Hematopoietic multipotent progenitor cell treated with erythropoietin and hydrocortisone succinate and interleukin-3 and kit ligand, for 8 days (in vitro differentiated cells): ENCODE data around the gene LZTR1.

Experiments
- DNase-seq: peaks from one replicate; pipeline ENCODE4 v3.0.0-alpha.2; 2015

LZTR1 gene

DNA sequence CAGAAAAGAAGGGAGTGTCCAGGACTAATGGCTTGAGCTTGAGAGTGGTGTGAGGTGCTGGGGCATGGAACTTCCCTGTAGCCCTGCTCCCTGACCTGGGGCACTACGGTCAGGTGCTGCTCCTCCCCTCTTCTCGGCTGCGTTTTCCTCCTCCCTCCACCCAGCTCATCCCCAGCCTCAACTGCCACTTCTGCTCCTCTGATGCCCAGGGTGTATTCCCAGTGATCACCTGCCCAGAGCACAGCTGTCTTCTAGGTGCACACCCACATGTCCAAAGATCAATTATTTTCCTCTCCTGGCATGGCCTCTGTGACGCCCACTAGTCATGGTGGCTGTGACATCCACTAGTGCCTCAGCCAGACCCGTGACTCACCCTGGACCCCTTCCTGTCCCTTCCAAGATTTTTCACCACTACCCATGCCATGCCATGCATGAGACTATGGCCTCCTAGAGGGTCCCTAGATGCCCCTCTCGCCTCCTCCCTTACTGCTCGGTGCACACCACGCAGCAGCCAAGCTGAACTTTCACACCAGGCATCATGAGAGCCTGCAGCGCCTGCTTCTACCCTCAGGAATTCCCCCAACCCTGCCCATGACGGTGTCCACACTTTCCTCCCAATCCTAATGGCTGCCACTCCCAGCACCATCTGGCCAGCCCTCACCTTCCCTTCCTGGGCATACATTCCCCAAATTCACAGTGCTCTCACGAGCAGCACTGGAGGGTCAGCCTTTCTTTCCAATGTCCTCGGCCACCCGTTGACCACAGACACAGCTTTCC is 34.7 kb downstream of the LZTR1 start:
- no peak for DNase-seq

DNA sequence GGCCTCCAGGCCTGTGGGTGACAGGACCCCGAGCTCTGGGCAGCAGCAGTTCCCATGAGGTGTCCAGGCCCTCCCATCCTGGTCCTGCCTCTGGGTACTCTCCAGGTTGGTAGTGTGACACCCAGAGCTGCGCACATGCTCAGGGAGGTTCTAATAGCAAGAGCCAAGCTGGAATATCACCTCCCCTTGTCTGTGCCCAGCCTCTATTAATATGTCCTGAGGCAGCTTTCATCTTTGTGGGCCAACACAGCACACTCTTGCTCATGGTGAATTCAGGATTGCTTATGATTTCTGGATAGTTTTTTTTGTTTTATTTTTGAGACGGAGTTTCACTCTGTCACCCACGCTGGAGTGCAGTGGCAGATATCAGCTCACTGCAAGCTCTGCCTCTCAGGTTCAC is 36.2 kb downstream of the LZTR1 start:
- no peak for DNase-seq

DNA sequence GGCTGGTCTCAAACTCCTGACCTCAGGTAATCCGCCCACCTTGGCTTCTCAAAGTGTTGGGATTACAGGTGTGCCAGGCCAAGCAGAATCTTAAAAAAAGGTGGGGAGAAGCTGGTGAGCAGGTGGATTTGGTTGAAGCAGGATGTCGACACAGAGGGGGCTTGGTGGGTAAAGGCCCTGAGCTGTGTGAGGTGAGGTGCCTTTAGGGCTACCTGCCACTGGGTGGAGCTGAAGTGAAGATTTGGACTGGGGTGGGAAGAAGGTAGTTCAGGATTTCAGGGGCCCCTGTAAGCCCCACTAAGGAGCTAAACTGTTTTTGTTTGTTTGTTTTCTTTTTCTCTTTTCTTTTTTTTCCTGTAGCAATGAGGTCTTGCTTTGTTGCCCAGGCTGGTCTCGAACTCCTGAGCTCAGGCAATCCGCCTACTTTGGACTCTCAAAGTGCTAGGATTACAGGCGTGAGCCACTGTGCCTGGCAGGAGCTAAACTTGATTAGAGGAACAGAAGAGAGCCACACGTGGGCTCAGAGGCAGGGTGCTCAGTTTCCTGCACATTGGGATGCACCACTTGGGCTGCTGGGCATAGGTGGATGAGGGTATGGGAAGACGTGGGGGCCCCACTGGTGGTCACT is 38.8 kb downstream of the LZTR1 start:
- DNase-seq: peak; percentile 43

DNA sequence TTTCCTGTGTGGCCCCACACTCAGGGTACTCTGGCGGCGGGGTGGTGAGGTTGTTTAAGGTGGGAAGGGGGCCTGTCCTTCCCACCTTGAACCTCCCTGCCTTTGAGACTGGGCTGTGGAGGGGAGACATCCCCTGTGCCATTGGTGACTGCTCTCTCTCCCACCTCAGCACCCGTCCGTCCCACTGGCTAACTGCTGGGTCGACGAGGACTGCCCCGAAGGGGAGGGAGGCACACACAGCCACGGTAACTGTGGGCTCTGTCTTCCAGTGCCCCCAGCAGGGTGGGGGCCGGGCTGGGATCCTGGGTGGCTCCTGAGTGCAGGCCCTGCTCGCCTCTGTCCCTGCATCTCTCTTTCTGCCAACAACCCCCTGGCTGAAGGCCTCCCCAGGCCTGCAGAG is 40.4 kb downstream of the LZTR1 start:
- DNase-seq: no peak

DNA sequence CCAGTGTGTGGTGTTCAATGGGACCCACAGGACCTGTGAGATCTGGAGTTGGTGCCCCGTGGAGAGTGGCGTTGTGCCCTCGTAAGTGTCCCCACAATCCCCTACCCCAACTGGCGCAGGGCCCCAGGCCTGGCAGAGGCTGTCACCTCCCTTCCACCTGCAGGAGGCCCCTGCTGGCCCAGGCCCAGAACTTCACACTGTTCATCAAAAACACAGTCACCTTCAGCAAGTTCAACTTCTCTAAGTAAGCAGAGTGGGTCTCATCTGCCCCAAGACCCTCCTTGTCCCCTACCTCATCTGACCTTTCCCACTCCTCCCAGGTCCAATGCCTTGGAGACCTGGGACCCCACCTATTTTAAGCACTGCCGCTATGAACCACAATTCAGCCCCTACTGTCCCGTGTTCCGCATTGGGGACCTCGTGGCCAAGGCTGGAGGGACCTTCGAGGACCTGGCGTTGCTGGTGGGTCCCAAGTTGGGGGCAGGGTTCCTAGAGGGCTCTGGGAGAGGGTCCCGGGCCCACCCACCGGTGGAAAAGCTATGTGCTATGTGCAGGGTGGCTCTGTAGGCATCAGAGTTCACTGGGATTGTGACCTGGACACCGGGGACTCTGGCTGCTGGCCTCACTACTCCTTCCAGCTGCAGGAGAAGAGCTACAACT is 41.0 kb downstream of the LZTR1 start:
- DNase-seq: no peak

DNA sequence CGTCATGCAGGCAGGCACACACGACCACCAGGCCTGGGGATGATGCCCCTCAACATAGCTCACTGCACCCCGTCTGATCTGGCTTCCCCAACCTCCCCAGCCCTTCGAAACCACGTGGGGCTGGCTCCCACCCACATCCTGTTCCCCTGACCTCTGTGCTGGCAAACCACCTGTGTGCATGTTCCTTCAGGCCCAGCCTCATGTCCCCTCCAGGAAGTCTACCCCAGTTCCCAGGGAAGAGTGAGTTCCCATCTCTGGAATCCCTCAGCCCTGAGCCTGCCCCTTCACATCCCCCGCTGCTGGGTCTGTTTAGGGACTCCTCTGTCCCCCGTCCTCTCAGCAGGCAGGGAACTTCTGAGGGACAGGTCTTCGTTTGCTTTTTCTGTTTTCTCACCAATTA is 43.2 kb downstream of the LZTR1 start:
- no peak for DNase-seq

DNA sequence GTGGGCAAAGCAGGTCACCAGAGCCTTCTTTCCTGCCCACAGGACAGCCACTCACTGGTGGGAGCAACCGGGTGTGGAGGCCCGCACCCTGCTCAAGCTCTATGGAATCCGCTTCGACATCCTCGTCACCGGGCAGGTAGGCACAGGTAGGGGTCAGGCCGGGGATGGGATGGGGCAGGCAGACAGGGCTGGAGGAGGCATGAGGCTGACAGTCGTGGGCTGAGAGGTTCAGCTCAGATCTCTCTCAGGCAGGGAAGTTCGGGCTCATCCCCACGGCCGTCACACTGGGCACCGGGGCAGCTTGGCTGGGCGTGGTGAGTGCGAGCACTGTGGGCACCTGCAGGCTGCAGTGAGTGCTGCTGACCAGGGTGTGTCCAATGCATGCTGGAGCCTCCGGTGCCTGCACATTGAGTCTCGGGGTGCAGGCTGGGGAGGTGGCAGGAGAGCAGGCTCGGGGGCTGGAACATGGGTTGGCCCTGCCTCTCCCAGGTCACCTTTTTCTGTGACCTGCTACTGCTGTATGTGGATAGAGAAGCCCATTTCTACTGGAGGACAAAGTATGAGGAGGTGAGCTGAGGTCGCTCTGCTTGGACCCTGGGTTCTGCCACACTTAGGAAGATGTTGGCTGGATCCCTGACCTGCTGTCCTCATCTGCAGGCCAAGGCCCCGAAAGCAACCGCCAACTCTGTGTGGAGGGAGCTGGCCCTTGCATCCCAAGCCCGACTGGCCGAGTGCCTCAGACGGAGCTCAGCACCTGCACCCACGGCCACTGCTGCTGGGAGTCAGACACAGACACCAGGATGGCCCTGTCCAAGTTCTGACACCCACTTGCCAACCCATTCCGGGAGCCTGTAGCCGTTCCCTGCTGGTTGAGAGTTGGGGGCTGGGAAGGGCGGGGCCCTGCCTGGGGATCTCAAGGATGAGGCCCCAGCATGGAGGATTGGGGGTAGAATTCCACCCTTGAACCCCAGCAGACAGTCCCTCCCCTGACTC is 44.0 kb downstream of the LZTR1 start:
- no peak for DNase-seq

DNA sequence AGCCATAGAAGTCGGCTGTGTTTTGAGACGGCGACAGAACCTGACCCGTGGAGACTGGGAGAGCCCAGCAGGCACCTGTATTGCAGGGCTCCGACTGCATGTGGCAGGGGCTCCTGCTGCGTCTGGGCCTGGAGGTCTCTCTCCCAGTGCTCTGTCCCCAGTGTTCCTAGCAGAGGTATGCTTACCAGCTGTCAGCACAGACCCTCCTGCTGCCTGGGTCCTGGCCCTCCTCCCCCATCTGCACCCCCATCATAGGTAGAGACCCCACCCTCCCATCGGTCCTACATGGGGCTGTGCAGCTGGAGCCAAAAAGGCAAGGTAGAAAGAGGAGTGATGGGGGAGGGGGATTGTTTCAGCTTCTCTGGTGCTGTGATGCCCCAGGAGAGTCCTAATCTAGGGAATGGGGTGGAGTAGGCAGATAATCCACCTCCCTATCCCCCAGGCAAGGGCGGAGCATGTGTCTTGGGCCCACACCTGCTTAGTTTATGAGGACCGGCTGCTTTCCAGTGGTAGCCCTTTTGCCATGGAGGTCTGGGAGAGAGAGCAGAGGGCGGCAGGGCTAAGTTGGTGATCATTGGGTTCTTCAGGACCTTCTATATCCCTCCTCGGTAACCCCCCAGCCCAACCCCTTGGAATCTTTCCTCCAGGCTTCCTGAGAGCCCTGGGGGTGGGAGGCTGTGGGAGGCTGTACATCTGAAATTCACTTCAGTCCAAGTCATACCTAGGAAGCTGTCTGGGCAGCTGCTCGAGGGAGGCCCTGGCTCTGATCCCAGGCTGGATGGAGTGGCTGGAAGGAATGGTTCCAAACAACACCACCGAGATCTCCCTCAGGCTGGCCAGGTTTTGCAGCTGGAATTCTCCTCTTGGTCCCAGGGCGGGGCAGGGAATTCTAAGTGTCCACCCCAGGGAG is 44.9 kb downstream of the LZTR1 start:
- DNase-seq: no peak

DNA sequence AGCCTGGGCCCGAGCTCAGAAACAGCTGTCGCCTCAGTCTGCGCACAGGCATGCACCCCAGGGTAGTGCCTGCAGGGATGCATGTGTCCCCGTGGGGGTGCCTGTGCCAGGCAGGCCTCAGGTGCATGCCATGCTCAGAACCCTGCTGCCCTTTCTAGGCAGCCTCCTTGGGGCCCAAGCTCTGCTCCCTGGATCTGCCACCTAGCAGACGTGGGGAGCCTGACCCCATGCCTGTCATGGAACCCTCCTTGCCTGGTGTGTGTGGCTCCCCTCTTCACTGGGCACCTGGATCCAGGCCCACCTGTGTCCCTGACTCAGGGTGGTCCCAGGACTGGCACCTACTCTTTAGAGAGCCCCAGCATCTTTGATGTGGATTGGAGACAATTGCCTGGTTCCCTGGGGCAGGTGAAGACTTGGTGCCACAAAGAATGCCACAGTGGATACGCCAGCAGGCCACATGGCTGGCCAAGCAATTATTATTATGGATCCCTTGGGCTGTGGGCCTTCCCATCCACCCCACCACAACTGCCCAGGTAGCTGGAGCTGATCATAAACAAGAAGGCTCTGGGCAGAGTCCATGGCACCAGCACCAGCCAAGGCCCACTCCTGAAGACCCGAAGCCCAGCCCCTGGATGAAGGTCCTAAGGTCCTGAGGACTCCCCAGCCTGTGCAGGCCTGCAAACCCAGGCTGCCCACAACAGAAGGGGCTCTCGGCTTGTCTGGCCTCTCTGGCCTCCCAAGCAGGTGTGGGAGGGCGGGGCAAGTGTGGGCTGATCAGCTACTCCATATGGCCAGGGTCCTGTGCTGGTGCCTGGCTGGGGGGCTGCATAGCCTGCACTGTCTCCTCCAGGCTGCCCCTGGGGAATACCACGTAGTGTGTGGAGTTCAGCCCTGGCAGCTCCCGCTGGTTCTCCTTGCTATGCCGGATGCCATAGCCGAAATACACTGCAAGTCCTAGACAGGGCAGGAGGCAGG is 46.5 kb downstream of the LZTR1 start:
- DNase-seq: no peak

DNA sequence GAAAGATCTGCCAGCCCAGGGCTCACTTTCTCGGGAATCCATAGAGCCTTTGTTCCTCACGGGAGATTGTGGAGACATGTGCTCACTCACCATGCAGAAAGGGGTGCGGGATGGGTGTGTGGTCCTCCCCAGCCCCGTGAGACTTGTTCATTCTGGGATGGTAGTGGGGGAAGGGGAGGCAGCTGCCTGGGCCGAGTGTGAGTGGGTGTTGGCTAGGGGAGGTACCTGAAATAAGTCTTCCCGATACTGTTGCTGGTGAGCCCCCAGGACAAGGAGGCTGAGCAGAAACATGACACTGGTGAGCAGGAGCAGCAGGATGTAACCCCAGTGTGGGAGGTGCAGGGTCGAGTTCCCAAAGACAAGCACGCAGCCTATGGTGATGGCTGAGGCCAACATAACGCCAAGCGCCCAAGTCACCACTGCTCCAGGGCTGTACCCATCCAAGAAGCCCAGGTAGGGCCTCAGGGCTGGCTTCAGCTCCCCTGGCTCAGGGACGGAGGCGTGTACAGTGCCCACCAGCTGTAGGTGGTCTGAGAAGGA is 47.5 kb downstream of the LZTR1 start:
- DNase-seq: no peak

DNA sequence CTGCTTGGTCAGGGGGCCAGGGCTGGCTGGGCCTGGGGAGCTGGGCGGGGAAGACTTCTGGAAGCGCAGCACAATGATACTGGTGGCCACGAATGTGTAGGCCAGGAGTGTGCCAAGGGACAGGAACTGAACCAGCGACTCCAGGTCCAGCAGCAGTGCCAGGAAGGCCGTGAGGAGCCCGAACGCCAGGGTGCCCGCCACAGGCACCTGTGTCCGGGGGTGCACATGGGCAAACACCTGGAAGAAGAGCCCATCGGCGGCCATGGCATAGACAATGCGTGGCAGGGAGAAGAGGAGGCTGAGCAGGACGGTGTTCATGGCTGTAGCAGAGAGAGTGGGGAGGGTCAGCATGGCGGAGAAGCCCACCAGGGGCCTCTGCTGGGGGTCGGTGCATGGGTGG is 47.9 kb downstream of the LZTR1 start:
- DNase-seq: no peak

DNA sequence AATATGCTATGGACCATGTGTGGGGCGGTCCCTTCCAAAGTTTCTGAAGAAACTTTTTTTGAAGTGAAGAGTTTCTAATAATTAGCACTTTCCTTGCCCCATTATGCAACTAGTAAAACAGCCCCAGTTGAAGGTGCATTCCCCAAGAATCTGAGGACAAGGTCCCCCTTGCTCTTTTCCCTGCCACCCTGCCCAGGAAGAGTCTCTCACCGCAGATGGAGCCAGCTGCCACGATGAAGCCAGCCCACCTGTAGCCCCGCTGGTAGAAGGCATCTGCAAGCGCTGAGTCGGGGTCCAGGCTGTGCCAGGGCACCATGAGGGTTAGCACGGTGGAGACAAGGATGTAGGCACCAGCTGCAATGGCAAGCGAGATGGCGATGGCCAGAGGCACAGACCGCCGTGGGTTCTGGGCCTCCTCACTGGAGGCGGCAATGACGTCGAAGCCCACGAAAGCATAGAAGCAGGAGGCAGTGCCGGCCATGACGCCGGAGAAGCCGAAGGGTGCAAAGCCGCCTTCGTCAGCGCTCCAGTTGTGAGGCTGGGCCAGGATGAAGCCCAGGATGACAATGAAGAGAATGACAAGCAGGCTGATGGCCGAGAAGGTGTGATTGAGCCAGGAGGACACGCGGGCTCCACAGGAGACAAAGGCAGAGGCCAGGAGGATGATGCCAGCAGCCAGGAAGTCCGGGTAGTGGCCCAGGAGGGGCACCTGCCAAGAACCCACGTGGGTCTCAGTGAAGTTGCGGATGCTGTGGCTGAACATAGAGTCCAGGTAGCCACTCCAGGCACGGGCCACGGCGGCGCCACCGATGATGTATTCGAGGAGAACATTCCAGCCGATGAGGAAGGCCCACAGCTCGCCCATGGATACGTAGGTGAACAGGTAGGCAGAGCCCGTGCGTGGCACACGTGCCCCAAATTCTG is 48.8 kb downstream of the LZTR1 start:
- DNase-seq: no peak

DNA sequence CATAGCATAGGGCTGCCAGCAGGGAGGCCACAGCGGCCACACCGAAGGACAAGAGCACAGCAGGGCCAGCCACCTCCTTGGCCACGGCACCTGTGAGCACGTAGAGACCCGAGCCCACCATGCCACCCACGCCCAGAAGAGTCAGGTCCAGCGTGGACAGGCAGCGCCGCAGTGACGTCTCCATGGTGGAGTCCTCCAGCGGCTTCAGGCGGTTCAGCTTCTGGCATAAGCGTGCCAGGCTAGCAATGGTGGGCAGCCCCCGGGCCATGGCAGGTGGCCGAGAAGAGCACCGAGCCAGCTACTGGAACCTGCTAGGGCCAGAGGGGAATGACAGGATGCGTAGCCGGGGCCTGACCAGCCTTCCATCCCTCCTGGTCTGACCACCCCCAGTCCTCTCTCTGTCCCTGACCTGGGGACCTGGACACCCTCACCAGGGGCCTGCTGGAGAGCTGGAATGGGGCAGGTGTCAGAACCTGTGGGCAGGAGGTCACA is 49.5 kb downstream of the LZTR1 start:
- no peak for DNase-seq

DNA sequence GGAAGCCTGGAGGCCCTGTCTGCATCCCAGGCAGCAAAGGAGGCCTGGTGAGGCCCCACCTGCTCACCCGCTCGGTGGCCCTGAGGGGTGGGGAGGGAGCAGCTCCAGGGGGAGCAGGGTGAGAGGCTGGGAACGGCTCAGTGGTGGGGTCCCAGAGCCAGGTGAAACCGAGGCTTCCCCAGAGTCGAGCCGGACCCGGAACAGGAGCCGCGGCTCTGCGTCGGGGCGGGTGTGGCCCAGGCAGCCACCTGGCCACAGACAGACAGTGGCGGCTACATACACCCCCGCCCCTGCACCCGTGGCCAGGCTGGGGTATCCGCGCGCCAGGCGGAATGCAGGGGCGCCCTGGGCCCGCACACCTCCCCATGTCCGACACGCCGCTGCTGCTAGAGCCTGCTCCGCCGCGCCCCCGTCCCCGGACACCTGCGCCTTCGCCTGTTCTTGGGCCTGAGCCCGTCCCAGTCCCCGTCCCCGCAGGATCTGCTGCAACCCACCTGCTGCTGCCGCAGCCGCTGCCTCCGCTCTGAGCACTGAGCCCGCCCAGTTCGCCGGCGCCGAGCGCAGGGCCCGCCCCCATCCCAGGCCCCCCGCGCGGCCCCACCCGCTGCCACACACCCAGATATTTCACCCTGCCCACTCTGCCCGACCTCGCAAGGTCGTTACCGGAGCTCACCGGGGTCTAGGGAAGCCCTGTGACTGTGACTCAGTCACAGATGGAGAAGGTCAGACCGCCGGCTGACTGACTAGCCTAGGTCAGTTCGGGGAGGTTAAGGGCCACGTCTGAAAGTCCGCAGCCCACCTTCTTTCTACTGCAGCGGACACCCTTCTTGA is 50.2 kb downstream of the LZTR1 start, which contains the start of gene SLC7A4:
Gene SLC7A4, minus strand, starts transcription at position 525 of the 831 bp plus-strand sequence. CDS start 749 bp downstream, outside the sequence.
- DNase-seq: no peak

DNA sequence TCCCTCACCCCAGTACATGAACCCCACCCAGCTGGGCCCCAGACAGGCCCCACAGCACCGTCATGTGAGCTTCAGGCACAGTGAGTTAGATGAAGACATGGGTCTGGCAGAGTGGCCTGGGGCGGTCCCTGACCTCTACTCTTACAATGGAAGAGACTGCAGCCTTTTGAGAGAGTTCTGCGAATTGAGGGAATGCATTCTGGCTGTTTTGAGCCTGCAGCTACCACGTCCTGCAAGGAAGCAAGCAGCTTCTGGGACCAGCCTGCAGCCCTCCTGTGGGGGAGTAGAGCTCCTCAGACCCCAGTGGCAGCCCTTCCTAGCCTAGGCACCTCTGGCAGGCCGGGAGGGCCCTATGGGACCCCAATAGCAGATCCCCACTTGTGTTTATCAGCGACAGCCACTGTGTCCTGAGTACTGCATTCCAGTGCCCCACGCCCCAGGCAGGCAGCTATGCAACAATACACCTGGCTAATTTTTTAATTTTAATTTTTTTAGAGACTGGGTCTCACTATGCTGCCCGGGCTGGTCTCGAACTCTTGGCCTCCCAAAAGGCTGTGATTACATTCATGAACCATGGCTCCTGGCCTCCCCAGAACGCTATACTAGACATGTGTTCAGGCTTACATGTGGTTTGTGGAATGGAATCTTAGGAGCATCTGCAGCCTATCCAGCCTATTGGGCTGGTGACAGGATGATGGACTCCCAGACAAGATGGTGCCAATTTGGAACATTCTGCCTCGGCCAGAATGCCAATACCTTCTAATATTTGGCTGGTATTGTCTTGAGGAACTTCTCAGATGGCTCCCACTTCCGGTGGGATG is 51.0 kb downstream of the LZTR1 start:
- no peak for DNase-seq

DNA sequence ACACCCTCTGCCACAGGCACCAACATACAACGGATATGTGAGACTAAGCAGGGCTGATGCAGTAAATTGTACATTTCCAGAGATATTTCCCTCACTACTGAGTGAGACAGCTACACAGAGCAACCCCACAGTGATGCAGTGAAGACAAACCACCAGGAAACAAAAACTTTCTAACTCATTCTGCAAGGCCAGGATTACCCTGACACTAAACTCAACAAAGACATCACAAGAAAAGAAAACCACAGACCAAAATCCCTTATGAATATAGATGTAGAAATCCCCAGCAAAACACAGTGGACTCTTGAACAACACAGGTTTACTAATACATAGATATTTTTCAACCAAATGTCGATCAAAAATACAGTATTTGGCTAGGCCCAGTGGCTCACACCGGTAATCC is 51.8 kb downstream of the LZTR1 start:
- no peak for DNase-seq

DNA sequence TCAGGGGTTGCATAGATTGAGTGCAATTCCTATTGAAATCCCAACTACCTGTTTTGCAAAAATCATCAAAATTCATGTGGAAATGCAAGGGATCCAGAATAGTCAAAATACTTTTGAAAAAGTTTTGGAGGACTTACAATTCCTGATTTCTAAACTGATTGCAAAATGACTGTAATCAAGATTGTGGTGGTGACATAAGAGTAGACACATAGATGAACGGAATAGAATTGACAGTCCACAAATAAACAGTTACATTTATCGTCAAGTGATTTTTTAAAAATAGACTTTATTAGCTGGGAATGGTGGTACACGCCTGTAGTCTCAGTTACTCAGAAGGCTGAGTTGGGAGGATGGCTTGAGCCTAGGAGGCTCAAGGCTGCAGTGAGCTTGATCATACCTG is 52.9 kb downstream of the LZTR1 start:
- no peak for DNase-seq
